NCI-H128 (cell line): Measurements from ENCODE around the gene DOCK2.
"Not testable (repeated sequence)": the region's sequence is repeated elsewhere in the genome, so short reads cannot be mapped to it uniquely, and the experiment has no call there.

Experiments used
- DNase-seq: peaks from one replicate; lab custom pipeline; 2025; ENCODE audit not compliant: unreplicated experiment; lab: John Stamatoyannopoulos, UW

Gene DOCK2

DNA sequence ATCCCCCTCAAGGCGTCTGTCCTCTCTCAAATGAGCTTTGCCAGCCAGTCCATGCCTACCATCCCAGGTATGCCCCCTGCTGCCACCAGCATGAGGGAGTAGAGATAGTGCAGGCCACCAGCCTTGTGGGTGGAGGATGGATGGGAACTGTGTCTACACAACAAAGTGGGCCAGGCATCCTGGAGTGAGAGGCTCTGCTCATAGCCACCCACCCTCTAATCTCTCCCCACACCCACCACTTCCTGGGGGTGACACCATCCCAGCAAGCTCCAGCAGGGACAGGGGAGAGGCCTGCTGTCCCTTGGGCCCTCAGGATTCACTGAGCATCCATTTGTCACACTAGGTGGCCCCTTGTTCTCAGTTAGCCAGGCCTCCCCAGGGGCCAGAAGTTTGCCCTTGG lies 443.1 kb downstream of the DOCK2 start:
- no peak for DNase-seq

DNA sequence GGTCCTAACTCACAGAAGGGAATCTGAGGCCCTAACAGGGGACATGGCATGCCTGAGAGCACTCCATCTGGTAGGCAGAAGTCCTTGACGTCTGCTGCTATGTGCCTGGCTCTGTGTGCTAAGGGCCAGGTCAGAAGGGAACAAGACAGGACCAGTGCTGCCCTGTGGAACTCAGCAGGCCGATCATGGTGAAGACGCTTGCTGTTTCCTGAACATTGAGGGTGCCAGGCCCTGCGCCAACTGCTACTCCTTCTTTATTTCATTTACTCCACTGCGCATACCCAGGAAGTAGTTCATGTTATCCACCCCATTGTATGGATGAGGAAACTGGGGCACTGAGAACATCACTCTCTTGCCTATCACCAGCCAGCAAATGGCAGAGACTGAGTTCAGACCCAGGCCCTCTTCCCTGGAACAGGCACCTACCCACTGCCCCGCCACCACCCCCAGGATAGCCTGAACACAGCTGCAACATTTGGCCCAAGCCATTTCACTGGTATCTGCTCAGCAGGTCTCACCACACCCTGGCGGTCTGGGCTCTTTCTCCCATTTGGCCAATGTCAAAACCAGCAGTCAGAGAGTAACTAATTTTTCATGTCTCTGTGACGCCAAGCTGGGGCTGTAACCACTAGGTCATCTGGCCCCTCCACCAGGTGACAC lies 443.8 kb downstream of the DOCK2 start:
- DNase-seq: no peak

DNA sequence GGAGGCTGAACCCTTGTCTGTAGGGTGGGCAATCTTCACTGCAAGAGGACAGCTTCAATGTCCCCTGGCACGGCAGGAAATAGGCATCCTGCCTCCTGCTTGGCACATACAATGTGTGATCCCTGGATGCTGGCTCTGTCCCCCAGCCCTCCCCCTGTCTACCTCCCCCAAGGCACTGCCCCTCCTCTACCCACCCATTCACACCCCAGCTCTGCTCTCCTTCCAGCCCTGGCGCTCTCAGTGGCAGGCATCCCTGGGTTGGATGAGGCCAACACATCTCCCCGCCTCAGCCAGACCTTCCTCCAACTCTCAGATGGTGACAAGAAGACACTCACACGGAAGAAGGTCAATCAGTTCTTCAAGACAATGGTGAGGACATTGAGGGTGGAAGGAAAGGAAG lies 444.5 kb downstream of the DOCK2 start:
- DNase-seq: no peak

DNA sequence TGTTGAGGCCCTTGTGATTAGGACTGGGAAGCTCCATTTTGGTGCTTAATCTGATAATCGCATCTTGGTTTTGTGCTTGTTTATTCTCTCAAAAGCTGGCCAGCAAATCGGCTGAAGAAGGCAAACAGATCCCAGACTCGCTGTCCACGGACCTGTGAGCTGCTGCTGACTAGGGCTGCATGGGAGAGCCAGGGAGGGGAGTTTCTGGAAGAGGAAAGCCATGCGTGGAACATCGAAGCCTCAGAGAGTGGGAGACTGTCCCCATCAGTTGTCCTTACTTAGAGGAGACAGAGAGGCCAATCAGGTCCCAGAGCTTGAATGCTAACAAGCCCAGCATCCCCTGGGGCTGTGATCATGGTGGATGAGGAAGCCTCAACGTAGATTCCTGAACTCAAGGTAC lies 445.6 kb downstream of the DOCK2 start:
- no peak for DNase-seq

DNA sequence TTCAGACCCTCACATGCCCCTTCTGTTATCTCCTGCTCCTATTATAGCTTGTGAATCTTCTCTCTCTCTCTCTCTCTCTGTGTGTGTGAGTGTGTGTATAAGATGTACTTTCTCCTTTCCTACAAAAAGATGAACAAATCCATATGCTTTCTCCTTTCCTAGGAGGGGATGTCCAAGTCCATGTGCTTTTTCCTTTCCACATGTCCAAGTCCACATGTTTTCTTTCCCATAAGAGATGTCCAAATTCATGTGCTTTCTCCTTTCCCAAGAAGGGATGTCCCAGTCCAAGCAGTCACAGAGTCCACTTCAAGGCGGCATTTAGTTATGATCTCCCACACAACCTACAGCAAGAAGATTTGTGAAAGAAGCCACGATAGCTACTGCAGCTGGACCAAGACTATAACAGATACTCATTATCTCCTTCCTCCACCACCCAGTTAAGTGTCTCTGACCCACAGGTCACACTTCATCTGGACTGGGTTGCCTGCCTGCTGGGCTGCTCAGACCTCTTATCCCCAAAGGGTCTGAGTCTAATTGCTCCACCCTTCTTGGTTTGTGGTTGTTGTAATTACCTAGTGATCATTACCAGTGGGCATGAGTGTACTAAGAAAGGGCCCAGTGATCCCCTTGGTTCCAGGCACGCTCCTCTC lies 450.2 kb downstream of the DOCK2 start:
- no peak for DNase-seq

DNA sequence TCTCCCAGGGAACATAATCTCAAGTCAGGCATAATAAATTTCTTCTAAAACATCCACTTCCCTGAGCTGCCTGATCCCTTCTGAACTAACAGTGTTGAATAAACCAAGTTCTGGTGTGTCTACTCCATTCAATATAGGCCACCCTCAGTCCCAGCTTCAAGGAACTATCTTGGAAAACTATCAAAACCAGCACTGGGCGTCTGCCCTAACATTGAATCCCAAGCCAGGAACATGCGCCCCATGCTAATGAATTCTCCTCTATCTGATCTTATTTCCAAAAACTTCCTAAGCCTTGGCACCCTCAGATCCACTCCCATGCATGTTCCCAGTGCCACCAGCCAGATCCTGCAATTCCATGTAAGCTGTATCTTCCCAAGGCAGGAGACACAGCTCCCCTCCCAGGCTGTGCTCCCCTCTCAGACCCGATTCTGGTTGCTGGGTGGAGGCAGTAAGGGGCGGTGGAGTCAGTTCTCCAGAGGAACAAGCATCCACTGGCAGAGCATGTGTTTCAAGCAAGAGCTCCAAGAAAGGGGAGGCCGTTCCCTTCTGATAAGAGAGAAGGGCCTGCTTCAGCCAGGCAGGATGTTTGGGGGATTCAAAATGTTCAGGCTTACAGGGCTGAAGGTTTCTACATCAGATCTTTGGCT lies 455.5 kb downstream of the DOCK2 start:
- no peak for DNase-seq

DNA sequence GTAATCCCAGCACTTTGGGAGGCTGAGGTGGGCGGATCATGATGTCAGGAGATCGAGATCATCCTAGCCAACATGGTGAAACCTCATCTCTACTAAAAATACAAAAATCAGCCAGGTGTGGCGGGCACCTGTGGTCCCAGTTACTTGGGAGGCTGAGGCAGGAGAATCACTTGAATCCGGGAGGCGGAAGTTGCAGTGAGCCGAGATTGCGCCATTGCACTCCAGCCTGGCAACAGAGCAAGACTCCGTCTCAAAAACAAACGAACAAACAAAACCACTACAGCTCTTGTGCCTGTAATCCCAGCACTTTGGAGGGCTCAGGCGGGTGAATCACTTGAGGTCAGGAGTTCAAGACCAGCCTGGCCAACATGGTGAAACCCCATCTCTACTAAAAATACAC lies 457.3 kb downstream of the DOCK2 start:
- DNase-seq: not testable (repeated sequence)

DNA sequence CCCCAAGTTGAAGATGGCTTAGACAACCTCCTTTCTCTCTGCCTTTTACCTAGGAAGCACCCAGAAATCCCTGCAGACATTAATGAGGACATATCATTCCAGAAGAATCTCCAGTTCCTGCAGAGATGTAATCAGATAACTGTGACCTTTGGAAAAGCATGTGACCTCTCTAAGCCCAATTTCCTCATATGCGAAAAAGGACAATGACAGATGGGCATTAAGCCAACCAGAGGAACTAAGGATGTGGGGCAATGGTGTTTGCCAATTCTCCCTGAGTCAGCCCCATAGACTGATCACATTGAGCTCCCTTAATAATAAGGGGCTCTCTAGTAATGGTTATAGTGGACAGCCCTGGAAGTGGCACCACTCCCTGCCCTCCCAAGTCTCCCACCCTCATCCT lies 458.6 kb downstream of the DOCK2 start:
- no peak for DNase-seq

DNA sequence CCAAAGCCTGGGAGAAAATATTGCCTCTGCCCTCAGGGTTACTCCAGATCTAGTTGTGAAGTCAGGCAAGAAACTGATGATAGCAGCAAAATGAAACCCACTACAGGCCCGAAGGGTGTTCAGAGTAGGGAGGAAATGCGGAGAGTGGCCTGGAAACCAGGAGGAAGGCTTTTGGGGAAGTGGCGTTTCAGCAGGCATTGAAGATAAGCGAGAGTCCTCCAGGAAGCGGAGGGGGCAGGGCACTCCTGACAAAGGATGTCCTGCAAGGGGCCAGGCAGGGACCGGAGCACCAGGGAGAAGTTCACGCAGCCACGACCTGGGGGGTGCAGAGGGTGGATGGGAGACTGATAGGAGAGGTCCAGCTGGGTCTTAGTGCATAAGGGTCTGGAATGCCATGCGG lies 460.9 kb downstream of the DOCK2 start:
- DNase-seq: no peak

DNA sequence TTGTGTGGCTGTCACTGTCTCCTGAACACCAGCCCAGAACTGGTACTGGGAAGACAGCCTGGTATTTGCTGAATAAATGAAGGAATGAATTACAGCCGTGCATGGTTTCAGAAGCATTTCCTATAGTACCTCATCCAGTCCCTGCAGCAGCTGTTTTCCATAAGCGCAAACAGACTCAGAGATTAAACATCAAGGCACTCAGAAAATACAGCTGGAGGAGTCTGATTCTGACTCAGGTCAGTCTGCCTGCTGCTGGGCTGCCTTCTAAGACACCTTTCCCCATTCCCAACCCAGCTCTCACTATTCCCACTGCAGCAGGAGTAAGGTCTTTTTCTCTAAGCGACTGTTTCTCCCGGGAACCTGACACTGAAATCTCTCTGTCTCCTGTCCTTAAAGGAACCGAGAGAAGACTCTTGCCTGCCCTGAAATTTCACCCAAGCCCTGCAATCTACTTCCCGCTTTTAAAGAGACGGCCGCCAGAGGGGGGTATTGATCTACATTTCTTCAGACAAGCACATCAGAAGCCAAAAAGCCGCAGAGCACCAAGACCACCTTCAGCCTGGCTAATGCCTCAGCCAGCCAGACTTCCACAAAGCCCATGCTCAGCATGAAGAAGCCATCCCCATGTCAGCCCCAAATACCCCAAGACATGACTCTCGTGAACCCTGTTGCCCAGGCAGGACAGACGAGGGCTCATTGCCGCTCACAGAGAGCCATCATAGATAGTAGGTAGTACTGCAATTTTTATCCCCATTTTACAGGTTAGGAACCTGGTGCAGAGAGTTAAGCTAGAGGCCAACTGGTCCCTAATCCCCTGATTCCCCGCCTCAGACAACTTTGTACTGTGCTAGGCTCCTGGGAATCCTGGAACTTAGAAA lies 463.2 kb downstream of the DOCK2 start:
- no peak for DNase-seq

DNA sequence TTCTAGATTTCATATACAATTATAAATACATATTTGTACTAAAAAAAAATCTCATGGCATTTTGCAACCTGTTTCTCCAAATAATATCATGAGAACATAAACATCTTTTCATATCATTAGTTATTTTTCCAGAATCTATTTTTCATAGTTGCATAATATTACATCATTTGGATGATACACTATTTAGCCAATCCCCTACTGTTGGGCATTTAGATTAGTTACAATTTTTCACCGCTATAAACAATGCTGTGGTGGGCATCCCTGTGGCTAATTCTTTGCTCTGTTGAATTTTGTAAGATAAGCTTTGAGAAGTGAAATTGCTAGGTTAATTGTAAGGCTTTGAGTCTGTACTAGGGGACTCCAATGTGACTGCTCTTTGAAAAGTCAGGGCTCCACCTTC lies 466.4 kb downstream of the DOCK2 start:
- DNase-seq: no peak

DNA sequence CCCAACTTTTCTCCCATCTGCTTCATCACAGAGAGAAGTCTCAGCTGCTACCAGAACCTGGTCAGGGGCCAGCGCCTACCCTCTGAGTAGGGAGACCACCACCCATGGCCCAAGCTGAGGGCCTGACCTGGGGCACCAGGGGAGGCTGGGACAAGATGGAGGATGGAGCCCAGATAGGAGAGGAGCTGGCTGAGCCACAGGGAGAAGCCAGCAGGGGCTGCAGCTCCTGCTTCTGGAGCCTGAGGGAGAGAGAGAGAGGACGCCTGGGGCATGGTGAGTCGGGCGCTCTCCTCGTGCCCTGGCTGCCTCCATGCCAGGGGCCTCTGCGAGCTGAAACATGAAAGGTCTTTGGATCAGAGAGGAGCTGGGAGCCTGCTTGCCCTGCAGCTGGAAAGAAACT lies 467.2 kb downstream of the DOCK2 start:
- DNase-seq: no peak

DNA sequence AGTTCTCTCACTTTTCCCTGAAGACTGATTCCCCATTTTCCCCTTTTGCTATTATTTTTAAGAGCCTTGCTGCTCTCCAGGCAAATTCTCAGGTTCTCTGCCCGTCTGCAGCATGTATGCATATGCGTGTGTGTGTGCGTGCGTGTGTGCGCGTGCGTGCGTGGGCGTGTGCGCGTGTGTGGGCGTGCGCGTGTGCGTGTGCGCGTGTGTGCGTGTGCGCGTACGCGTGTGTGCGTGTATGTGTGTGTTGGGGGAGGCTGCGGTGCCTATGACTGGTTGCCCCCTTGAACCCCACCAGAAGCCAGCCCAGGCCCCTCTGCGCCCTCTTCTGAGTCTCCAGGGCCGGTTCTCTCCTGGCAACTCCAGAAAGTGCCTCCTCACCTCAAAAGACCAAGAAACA lies 467.6 kb downstream of the DOCK2 start:
- no peak for DNase-seq

DNA sequence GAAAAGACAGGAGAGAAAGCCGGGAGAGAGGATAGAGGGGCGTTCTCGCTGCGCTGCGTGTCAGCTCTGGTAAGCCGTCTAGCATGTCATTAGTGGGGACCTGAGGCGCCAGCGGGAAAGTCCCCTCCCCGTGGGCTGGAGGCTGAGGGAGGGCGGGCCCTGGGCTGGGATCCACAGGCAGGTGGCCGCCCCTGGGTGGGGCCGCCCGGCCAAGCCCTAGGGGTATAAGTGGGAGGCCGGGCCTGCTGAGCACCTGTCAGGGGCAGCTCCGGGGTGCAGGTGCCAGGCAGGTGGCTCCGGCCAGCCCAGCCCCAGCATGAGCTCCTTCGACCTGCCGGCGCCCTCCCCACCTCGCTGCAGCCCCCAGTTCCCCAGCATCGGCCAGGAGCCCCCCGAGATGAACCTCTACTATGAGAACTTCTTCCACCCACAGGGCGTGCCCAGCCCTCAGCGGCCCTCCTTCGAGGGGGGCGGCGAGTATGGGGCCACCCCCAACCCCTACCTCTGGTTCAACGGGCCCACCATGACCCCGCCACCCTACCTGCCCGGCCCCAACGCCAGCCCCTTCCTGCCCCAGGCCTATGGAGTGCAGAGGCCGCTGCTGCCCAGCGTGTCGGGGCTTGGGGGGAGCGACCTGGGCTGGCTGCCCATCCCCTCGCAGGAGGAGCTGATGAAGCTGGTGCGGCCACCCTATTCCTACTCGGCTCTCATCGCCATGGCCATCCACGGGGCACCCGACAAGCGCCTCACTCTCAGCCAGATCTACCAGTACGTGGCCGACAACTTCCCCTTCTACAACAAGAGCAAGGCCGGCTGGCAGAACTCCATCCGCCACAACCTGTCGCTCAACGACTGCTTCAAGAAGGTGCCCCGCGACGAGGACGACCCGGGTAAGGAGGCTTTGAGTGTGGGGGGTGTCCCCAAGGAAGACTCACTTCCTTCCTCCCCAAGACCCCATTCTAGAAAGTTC lies 468.9 kb downstream of the DOCK2 start, which contains the start of gene FOXI1:
Gene FOXI1 (plus strand): TSS at position 256 of the 970 bp plus-strand sequence. CDS start 61 bp downstream, at position 317.
- no peak for DNase-seq

DNA sequence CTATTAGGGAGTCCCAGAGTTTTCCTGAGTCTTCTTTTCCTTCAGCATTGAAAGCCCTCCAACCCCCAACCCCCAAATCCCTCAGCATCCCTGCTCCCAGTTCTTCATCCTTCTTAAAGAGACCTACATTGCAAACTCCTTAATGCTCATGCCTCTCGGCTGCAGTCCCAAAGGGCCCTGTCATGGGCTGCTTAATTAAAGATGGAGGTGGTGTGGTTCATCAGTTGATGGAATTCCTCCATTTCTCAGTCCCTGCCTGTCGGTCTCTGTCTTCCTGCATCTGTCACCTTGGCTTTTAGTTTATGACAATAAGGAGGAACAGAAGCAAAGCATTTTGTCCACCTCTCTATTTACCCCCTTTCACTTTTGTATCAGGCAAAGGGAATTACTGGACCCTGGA lies 470.6 kb downstream of the DOCK2 start:
- no peak for DNase-seq

DNA sequence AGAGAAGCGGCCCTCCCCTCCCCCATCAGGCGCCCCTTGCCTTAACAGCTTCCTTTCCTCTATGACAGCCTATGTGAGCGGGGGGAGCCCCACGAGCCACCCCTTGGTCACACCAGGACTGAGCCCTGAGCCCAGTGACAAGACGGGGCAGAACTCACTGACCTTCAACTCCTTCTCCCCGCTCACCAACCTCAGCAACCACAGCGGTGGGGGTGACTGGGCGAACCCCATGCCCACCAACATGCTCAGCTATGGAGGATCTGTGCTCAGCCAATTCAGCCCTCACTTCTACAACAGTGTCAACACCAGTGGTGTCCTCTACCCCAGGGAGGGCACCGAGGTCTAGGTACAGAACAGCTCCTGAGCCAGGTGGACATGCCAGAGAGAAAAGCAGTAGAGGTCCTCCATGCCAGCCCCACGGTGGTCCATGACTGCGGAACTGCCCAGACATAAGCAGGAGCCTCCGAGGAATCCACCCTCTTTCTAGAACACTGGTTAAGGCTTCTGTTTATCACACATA lies 471.3 kb downstream of the DOCK2 start:
- DNase-seq: no peak

DNA sequence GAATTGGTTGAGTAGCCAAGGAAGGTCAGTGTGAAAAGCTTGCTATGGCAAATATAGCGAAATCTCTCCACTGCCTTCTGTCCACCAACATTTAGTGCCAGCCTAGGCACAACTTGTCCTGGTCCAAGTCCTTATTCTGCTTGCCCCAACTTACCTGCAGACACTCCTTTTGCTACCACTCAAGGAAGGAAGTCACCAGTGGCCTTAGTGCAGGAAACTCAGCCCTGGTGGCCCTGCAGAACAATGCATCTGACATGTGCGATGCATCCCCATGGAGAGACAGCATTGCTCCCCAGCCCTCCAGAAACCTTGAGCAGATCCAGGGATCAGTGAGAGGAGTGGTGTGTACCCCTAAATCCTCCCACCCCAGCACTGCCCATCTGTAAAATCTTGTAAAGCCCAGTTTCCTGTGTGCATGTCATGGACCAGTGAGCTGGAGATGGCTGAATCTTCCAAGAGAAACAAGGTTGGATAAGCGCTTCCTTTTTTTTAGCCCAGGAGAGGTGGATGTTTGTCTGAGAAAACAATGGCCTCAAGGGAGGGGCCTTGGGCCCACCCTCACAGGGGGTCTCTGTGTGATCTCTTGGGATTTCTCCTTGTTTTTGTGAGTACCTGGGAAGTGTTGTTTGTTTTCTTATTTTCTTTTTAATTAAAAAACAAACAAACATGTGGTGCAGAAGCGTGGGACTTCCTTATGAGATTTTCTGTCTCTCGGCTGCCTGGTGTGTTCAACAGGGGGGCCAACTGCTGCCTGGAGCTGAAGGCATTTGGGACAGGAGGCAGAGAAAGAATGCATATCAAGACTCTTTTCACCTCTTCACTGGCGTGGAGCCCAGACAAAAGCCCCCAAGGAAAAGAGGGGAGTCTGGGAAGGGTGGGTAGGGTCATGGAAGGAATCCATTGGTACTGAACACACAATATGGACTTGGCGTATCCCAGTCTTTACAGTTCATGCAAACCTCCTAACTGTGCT lies 472.3 kb downstream of the DOCK2 start:
- no peak for DNase-seq

DNA sequence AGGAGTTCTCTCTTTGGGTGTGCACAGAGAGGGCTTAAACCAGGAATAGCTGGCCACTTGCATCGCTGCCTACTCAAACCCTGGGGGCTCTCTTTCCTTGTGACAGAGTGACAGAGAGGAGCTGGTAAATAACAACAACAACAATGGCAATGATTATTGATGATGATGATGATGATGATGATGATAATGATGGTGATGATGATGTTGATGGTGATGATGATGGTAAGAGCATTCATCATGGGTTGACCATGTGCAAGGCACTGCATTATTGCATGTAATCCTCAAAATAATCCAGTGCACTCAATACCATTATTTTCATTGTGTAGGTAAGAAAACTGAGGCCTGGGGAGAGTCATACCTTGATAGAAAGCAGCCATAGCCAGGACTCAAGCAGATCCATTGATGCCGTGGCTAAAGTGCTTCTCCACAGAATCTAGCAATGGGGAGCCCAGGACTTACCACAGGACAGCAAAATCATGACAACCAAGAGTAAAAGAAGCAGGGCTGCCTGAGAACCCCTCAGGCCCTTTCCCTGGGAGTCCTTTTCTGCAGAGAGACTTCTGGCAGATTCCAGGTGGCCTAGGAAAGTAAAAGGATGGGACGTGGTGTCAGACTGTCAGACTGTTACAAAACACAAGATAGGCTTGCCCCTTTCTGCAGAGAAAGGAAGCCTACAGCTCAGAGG lies 473.5 kb downstream of the DOCK2 start:
- DNase-seq: no peak
